Esophagus muscularis mucosa (tissue), 4 donors: Measurements from ENCODE around the gene FAM131B. TPM values are rescaled to one million over a fixed set of nuclear protein-coding genes. Genes with fewer than 3 reads are reported as not detected.

Source experiments
- DNase-seq: peaks from one replicate; pipeline ENCODE4 v3.0.0-alpha.2; 2017; ENCODE audit errors: extremely low spot score
- H3K27ac ChIP-seq, 4 donors: fragments of 200-600 bp; sonication (generic); replicated peaks in 1 of 4; 1 replicate in 3 of 4; 2 replicates in 1 of 4; pipeline ENCODE4 v1.5.1; 2016 to 2019; ENCODE audit warnings: mild to moderate bottlenecking in 1 of 4
- H3K27me3 ChIP-seq, 4 donors: fragments of 200-600 bp; sonication (generic); one replicate each; pipeline versions ENCODE4 v1.5.1 to v1.6.0; 2016 to 2019
- H3K36me3 ChIP-seq, 4 donors: fragments of 200-600 bp; sonication (generic); one replicate each; pipeline ENCODE4 v1.5.1; 2016 to 2019
- H3K4me1 ChIP-seq, 4 donors: fragments of 200-600 bp; sonication (generic); one replicate each; pipeline ENCODE4 v1.5.1; 2016 to 2019
- H3K4me3 ChIP-seq, 4 donors: fragments of 200-600 bp; sonication (generic); 1 replicate in 2 of 4; 2 replicates in 2 of 4; pipeline ENCODE4 v1.5.1; 2016 to 2019; ENCODE audit warnings: mild to moderate bottlenecking in 4 of 4, moderate library complexity in 1 of 4
- H3K9me3 ChIP-seq, 4 donors: fragments of 200-600 bp; sonication (generic); 1 replicate in 3 of 4; 2 replicates in 1 of 4; pipeline ENCODE4 v1.5.1; 2016 to 2019
- EP300 ChIP-seq: sonication (generic); formaldehyde crosslinking; IDR thresholded peaks from one replicate; pipeline ENCODE4 v1.6.1; 2017; ENCODE audit warnings: antibody characterized with exemption
- POLR2A ChIP-seq: fragments of 450-650 bp; IDR thresholded peaks from one replicate; pipeline ENCODE4 v1.6.1; 2017; ENCODE audit warnings: antibody characterized with exemption, moderate library complexity, mild to moderate bottlenecking, low read depth
- POLR2AphosphoS5 ChIP-seq, 2 donors: sonication (generic); formaldehyde crosslinking; IDR thresholded peaks; one replicate each; pipeline ENCODE4 v1.6.1; 2017; ENCODE audit warnings: antibody characterized with exemption in 2 of 2
- WGBS: methylation state at CpG from one replicate; pipeline ENCODE4 v1.1.5; 2018; 5-methylcytosine and 5-hydroxymethylcytosine counted together
- intact Hi-C: fragments of 100-400 bp; cut with DNase I; formaldehyde crosslinking; loops from one replicate; pipeline ENCODE4 v1.15.1; 2023
- total RNA-seq, 4 donors: library from RNA; depleted of rRNA; stranded (reverse); fragments of >200 nt; gene quantifications; one replicate each; pipeline versions ENCODE4 v1.1.0 to v1.2.1, GENCODE V29; 2016
- TF ChIP-seq, protein P1 (sequence below), 3 experiments: fragments of 200-600 bp in 2 of 3; fragments of 450-650 bp in 1 of 3; sonication (generic) in 2 of 3; IDR thresholded peaks; one replicate each; pipeline ENCODE4 v1.5.1; 2017 to 2019; ENCODE audit warnings: antibody characterized with exemption in 3 of 3, mild to moderate bottlenecking in 2 of 3, moderate library complexity in 1 of 3

Gene FAM131B
- total RNA-seq, 4 donors from 2014 or later, result 0.42 to 2.0 (median 1.3) TPM

DNA sequence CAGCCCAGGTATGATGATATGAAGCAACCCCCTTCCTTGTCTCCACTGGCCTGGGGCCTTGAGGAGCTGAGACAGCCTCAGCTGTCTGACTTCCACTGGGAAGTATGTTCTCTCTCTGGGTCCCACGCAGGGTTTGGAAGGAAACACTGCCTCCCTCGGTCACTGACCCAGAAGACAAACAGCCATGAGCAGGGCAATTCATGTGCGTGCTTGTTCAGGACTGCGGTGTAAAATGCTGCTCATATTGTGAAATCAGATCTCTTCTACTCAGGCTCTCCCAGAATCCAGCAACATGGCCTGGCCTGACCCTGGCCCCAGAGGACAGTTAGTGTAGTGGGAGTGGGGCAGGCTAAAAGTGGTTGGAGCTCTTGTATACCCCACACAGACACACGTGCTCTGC, 43.9 kb downstream of the FAM131B start:
- no peak for DNase-seq
- WGBS, result 70% methylated on average over 5 of the region's 5 CpGs
- intact Hi-C loops, result no loop called here
- TF ChIP-seq EP300, result no peak
- TF ChIP-seq, protein P1, sequence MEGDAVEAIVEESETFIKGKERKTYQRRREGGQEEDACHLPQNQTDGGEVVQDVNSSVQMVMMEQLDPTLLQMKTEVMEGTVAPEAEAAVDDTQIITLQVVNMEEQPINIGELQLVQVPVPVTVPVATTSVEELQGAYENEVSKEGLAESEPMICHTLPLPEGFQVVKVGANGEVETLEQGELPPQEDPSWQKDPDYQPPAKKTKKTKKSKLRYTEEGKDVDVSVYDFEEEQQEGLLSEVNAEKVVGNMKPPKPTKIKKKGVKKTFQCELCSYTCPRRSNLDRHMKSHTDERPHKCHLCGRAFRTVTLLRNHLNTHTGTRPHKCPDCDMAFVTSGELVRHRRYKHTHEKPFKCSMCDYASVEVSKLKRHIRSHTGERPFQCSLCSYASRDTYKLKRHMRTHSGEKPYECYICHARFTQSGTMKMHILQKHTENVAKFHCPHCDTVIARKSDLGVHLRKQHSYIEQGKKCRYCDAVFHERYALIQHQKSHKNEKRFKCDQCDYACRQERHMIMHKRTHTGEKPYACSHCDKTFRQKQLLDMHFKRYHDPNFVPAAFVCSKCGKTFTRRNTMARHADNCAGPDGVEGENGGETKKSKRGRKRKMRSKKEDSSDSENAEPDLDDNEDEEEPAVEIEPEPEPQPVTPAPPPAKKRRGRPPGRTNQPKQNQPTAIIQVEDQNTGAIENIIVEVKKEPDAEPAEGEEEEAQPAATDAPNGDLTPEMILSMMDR (IDR thresholded peaks at IDR 0.05), result no peak
- no peak for TF ChIP-seq POLR2A
- no peaks in the 10 kb centered on the region for H3K36me3 ChIP-seq
- H3K9me3 ChIP-seq, result no peaks in the 10 kb centered on the region
- peaks cover 0 to 5% (median 0%) of the 10 kb centered on the region in 4 donors for H3K4me1 ChIP-seq
- no peaks in the 10 kb centered on the region for H3K27me3 ChIP-seq
- H3K4me3 ChIP-seq, result no peak overlapping the region
- H3K27ac ChIP-seq, result no peak overlapping the region

DNA sequence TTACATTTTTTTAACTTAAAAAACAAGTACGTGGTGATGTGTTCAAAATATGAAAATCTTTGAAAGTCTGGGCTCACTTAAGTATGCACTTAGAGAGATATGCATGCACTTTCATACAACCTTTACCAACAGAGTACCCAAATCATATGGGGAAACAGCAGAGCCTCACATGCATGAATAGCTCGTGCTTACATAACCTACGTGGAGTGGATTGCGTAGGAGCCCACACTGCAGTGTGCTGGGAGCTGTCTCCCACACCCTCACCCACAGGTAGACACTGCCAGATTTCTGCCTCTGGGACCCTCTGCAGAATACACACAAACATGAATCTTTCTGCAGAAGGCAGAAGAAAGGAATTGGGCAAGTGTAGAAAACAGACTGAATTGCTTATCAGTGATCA, 46.0 kb downstream of the FAM131B start:
- no peak overlapping the region for H3K27ac ChIP-seq
- DNase-seq, result no peak
- H3K36me3 ChIP-seq, result no peaks in the 10 kb centered on the region
- no peaks in the 10 kb centered on the region for H3K4me1 ChIP-seq
- H3K4me3 ChIP-seq, result no peak overlapping the region
- H3K27me3 ChIP-seq, result no peaks in the 10 kb centered on the region
- no peaks in the 10 kb centered on the region for H3K9me3 ChIP-seq
- 66% methylated on average over 4 of the region's 4 CpGs for WGBS
- intact Hi-C loops, result no loop called here
- TF ChIP-seq POLR2A (no peak), EP300 (no peak), POLR2AphosphoS5 (IDR thresholded peaks at IDR 0.05) (no peak)
- TF ChIP-seq, protein P1 (IDR thresholded peaks at IDR 0.05), result no peak

DNA sequence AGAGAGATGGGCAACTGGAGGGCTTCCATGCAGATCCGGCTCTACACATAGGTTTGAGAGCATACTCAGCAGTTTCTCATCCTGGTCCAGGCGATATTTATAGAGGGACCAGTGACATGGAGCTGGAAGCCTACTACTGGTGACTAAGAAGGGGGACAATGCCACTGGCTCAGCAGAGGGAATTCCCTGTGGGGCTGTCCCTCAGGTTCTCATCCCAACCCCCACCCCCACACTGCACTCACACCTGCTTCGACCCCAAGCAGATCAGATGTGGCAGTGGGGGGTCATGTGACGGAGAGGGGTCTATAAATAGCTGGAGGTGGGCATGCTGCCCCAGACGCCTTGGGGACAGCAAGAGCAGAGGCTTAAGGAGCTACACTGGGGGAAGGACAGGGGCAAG, 46.7 kb downstream of the FAM131B start, which contains the start of gene CLCN1:
Gene CLCN1 (plus strand): TSS at position 336 of the 400 bp plus-strand sequence. CDS start 102 bp downstream, outside the sequence.
- H3K9me3 ChIP-seq, result no peaks in the 10 kb centered on the region
- H3K27me3 ChIP-seq, result no peaks in the 10 kb centered on the region
- H3K27ac ChIP-seq, result no peak within 1 kb of the TSS
- DNase-seq, result no peak
- 84% methylated on average over 5 of the region's 5 CpGs for WGBS
- intact Hi-C loops, result no loop called here
- TF ChIP-seq POLR2A, result no peak
- TF ChIP-seq, protein P1 (IDR thresholded peaks at IDR 0.05), result no peak
- no peak for TF ChIP-seq POLR2AphosphoS5 (IDR thresholded peaks at IDR 0.05)
- no peak for TF ChIP-seq EP300
- no peaks in the 10 kb centered on the region for H3K36me3 ChIP-seq
- H3K4me1 ChIP-seq, result no peaks in the 10 kb centered on the region
- H3K4me3 ChIP-seq, result no peak within 1 kb of the TSS

DNA sequence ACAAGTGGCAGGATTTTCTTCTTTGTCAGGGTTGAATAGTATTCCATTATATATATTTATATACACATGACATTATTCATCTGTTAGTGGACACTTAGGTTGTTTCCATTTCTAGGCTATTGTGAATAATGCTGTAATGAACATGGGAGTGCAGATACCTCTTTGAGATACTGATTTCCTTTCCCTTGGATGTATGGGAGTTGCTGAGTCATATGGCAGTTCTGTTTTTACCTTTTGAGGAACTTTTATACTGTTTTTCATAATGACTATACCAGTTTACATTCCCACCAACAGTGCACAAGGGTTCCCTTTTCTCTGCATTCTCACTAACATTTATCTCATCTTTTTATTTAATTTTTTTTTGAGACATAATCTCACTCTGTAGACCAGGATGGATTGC, 48.4 kb downstream of the FAM131B start:
- no peaks in the 10 kb centered on the region for H3K27me3 ChIP-seq
- no peak overlapping the region for H3K4me3 ChIP-seq
- H3K27ac ChIP-seq, result no peak overlapping the region
- no peaks in the 10 kb centered on the region for H3K4me1 ChIP-seq
- H3K36me3 ChIP-seq, result peaks cover 0 to 8% (median 0%) of the 10 kb centered on the region in 4 donors
- intact Hi-C loops, result no loop called here
- no peak for DNase-seq
- TF ChIP-seq, protein P1 (IDR thresholded peaks at IDR 0.05), result no peak
- TF ChIP-seq POLR2A, result no peak
- TF ChIP-seq POLR2AphosphoS5 (IDR thresholded peaks at IDR 0.05), result no peak
- no peak for TF ChIP-seq EP300
- H3K9me3 ChIP-seq, result no peaks in the 10 kb centered on the region

DNA sequence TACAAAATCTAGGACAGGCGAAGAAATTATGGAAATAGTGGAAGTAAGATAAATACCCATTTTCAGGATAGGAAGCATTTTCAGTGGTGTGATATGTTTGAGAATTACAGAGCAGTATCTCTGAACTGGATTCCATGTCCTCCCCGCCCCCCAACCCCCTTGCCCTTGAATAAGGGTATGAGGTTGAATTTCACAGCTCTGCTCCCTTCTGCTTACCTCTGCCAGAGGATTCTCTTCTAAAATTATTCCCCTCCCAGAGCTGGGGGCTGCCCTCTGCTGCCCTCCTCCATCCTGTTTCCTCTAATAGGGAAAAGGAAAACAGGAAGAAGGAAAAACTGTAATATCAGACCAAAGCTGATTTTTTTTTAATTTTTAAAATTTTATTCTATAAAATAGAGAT, 53.9 kb downstream of the FAM131B start:
- Histone ChIP-seq H3K4me1 (peaks cover 0 to 9% (median 0%) of the 10 kb centered on the region in 4 donors), H3K4me3 (no peak overlapping the region), H3K27ac (no peak overlapping the region), H3K36me3 (peaks cover 15 to 56% (median 44%) of the 10 kb centered on the region in 4 donors), H3K9me3 (no peaks in the 10 kb centered on the region), H3K27me3 (no peaks in the 10 kb centered on the region)
- 93% methylated on average over 2 of the region's 2 CpGs for WGBS
- no peak for DNase-seq
- intact Hi-C loops, result no loop called here
- TF ChIP-seq POLR2A (no peak), EP300 (no peak), POLR2AphosphoS5 (IDR thresholded peaks at IDR 0.05) (no peak)
- TF ChIP-seq, protein P1 (IDR thresholded peaks at IDR 0.05), result no peak
